NCI-H460 (cell line): ENCODE measurements around the gene DHRS4L2. TPM values are rescaled to one million over a fixed set of nuclear protein-coding genes. Genes with fewer than 3 reads are reported as not detected.
"Not testable (repeated sequence)": the region's sequence is repeated elsewhere in the genome, so short reads cannot be mapped to it uniquely, and the experiment has no call there.

Experiments used
- DNase-seq: peaks from one replicate; pipeline ENCODE4 v3.0.0-alpha.2; 2016; ENCODE audit warnings: low read depth; ENCODE audit errors: extremely low read depth
- polyA plus RNA-seq: library from polyadenylated mRNA; depleted of rRNA; stranded (reverse); fragments of >200 nt; gene quantifications from 2 replicates; pipeline ENCODE4 v1.2.3, GENCODE V29; 2014; cell fraction: nucleus; rRNA removed
- total RNA-seq: library from RNA; depleted of rRNA; stranded (reverse); fragments of >200 nt; shearing (Covaris generic); gene quantifications from 2 replicates; pipeline ENCODE4 v1.2.3, GENCODE V29; 2014; rRNA removed

DHRS4L2 gene
- total RNA-seq, result 19.4 and 21.7 TPM in 2 replicates
- polyA plus RNA-seq, result 13.7 and 50.1 TPM in 2 replicates

GRCh38 chr14:23988607-23989363 is at the start of gene DHRS4L2:
Gene DHRS4L2 (plus strand): TSS chr14:23988929. CDS start chr14:23988948, 19 bp downstream.
- DNase-seq, result peak; percentile 72

GRCh38 chr14:23939607-23940326 is 49.0 kb upstream of the DHRS4L2 start:
- no peak for DNase-seq

GRCh38 chr14:23941230-23941629 is 47.5 kb upstream of the DHRS4L2 start:
- DNase-seq, result no peak

GRCh38 chr14:23941669-23942068 is 47.1 kb upstream of the DHRS4L2 start:
- DNase-seq, result no peak

GRCh38 chr14:23942587-23942986 is 46.1 kb upstream of the DHRS4L2 start:
- DNase-seq, result no peak

GRCh38 chr14:23949069-23949468 is 39.7 kb upstream of the DHRS4L2 start:
- not testable (repeated sequence) for DNase-seq

- no peak for DNase-seq
Observed at GRCh38 chr14:23950411-23951135, 38.2 kb upstream of the DHRS4L2 start.

- not testable (repeated sequence) for DNase-seq
Observed at GRCh38 chr14:23951136-23951466, 37.6 kb upstream of the DHRS4L2 start.

GRCh38 chr14:23951590-23952201 is 37.0 kb upstream of the DHRS4L2 start:
- DNase-seq, result no peak

GRCh38 chr14:23953116-23953463 is 35.6 kb upstream of the DHRS4L2 start:
- DNase-seq, result not testable (repeated sequence)

GRCh38 chr14:23953464-23954278 is 35.1 kb upstream of the DHRS4L2 start, which contains the start of gene DHRS4:
Gene DHRS4 (plus strand): TSS chr14:23953770. CDS start chr14:23953789, 19 bp downstream.
- DNase-seq, result peak; percentile 85

GRCh38 chr14:23954279-23954614 is 34.5 kb upstream of the DHRS4L2 start:
- not testable (repeated sequence) for DNase-seq

- not testable (repeated sequence) for DNase-seq
Observed at GRCh38 chr14:23954965-23955364, 33.8 kb upstream of the DHRS4L2 start.

GRCh38 chr14:23955811-23956210 is 32.9 kb upstream of the DHRS4L2 start:
- DNase-seq, result not testable (repeated sequence)

GRCh38 chr14:23957913-23958569 is 30.7 kb upstream of the DHRS4L2 start:
- not testable (repeated sequence) for DNase-seq

GRCh38 chr14:23960899-23961298 is 27.8 kb upstream of the DHRS4L2 start:
- not testable (repeated sequence) for DNase-seq

- DNase-seq, result not testable (repeated sequence)
Observed at GRCh38 chr14:23961704-23962103, 27.0 kb upstream of the DHRS4L2 start.

GRCh38 chr14:23969130-23969480 is 19.6 kb upstream of the DHRS4L2 start:
- not testable (repeated sequence) for DNase-seq

GRCh38 chr14:23969481-23970282 is 19.0 kb upstream of the DHRS4L2 start:
- not testable (repeated sequence) for DNase-seq
